Spleen (tissue), 7 donors: Measurements from ENCODE around the gene FOLR1.

Source experiments
- CTCF ChIP-seq, 11 experiments: fragments of 200-600 bp in 7 of 11; fragments of 450-650 bp in 4 of 11; sonication (generic) in 4 of 11; IDR thresholded peaks in 8 of 11; conservative IDR thresholded peaks in 3 of 11; 1 replicate in 7 of 11; 2 replicates in 4 of 11; pipeline versions ENCODE4 v1.4.0 to v1.8.0; 2016 to 2021; ENCODE audit warnings: antibody characterized with exemption in 11 of 11, inconsistent platforms in 4 of 11, mild to moderate bottlenecking in 1 of 11
- POLR2A ChIP-seq, 3 donors: fragments of 450-650 bp; IDR thresholded peaks; one replicate each; pipeline ENCODE4 v1.5.1; 2017; ENCODE audit warnings: antibody characterized with exemption in 3 of 3, mild to moderate bottlenecking in 1 of 3
- POLR2AphosphoS5 ChIP-seq, 3 donors: sonication (generic); formaldehyde crosslinking; IDR thresholded peaks; one replicate each; pipeline ENCODE4 v1.5.1; 2017; ENCODE audit warnings: antibody characterized with exemption in 3 of 3
- donor health status: DM: no; HTN: no; CAD: no; lungs with moderate emphysema.
- donor health status: DM: no; HTN: no; CAD: no.
- donor health status: DM: no; HTN: no; CAD: no.

- TF ChIP-seq POLR2A (IDR thresholded peaks at IDR 0.05) (no peak), CTCF (IDR thresholded peaks at IDR 0.05 in 8 of 11, conservative IDR thresholded peaks at IDR 0.05 in 3 of 11) (no peak), POLR2AphosphoS5 (IDR thresholded peaks at IDR 0.05) (no peak)
Observed at GRCh38 chr11:72162891-72163492, 28.9 kb upstream of the FOLR1 start.
